ENCODE measurements around the gene KAT2B.

- TF ChIP-seq CTCF (conservative IDR thresholded peaks at IDR 0.05; ENCODE audit: low read depth, low read length), result no peak
- TF ChIP-seq EZH2 (IDR thresholded peaks at IDR 0.05; ENCODE audit: borderline replicate concordance, low read depth, low read length, poor library complexity, severe bottlenecking), result no peak
These were observed 120.0 kb downstream of the KAT2B start for GRCh38 chr3:20160230-20160629.
